Thyroid gland (tissue), 4 donors: Measurements from ENCODE around the gene INAVA. TPM values are rescaled to one million over a fixed set of nuclear protein-coding genes. Genes with fewer than 3 reads are reported as not detected.

Experiments
- DNase-seq, 2 donors: peaks; one replicate each; pipeline ENCODE4 v3.0.0-alpha.2; 2019
- H3K27ac ChIP-seq, 3 donors: fragments of 200-600 bp; sonication (generic); 1 replicate in 2 of 3; 2 replicates in 1 of 3; pipeline ENCODE4 v1.5.1; 2016 to 2019; ENCODE audit warnings: mild to moderate bottlenecking in 1 of 3, moderate library complexity in 1 of 3
- H3K27me3 ChIP-seq: fragments of 200-600 bp; sonication (generic); one replicate; pipeline ENCODE4 v1.5.1; 2019
- H3K36me3 ChIP-seq, 2 donors: fragments of 200-600 bp; sonication (generic); one replicate each; pipeline ENCODE4 v1.5.1; 2016 to 2019
- H3K4me1 ChIP-seq, 2 donors: fragments of 200-600 bp; sonication (generic); one replicate each; pipeline ENCODE4 v1.5.1; 2017 to 2019
- H3K4me3 ChIP-seq, 3 donors: fragments of 200-600 bp; sonication (generic); replicated peaks in 1 of 3; 1 replicate in 2 of 3; 2 replicates in 1 of 3; pipeline ENCODE4 v1.5.1; 2016; ENCODE audit warnings: mild to moderate bottlenecking in 1 of 3
- H3K9me3 ChIP-seq: fragments of 200-600 bp; sonication (generic); one replicate; pipeline ENCODE4 v1.5.1; 2017
- CTCF ChIP-seq, 6 experiments: fragments of 200-600 bp in 3 of 6; fragments of 450-650 bp in 3 of 6; sonication (generic) in 3 of 6; IDR thresholded peaks; one replicate each; pipeline ENCODE4 v1.5.1; 2016 to 2019; ENCODE audit warnings: antibody characterized with exemption in 6 of 6, mild to moderate bottlenecking in 2 of 6, inconsistent platforms in 1 of 6, moderate library complexity in 1 of 6
- POLR2A ChIP-seq, 2 donors: fragments of 450-650 bp; IDR thresholded peaks; one replicate each; pipeline ENCODE4 v1.6.1; 2017; ENCODE audit warnings: antibody characterized with exemption in 2 of 2, mild to moderate bottlenecking in 2 of 2, moderate library complexity in 1 of 2
- WGBS, 2 donors: methylation state at CpG; one replicate each; pipeline ENCODE4 v1.1.5; 2017; 5-methylcytosine and 5-hydroxymethylcytosine counted together
- intact Hi-C: fragments of 100-400 bp; cut with DNase I; formaldehyde crosslinking; loops from one replicate; pipeline ENCODE4 v1.15.1; 2023
- total RNA-seq, 4 donors: library from RNA; depleted of rRNA; stranded (reverse); fragments of >200 nt; gene quantifications; one replicate each; pipeline ENCODE4 v1.2.3, GENCODE V29; 2016

Gene INAVA
- total RNA-seq, 4 donors from 2014 or later, result 0.27 TPM; not detected in 3

DNA sequence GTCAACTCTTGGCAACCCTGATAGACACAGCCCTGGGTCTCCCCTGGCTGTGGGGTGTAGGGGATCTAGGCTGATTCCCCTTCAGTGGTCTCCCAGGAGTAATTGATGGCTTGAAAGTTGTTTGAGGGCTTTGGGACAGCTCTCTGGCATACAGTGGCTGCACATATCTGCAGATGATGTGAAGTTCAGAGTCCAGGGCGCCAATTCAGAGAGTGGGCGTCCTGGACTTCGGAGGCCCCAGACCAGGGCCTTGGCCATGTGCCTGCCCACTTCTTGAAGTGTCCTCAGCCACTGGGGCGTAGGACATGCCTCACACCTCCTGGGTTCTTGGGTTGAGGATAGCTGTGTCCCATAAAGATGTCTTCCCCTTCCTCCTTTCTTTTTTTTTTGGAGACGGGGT is 2.6 kb downstream of the INAVA start:
- no peak for DNase-seq
- 76% methylated on average over 2 to 5 of the region's 5 CpGs for WGBS, 2 donors
- Histone ChIP-seq H3K9me3 (no peaks in the 10 kb centered on the region), H3K4me1 (no peaks in the 10 kb centered on the region), H3K36me3 (no peaks in the 10 kb centered on the region), H3K27me3 (no peaks in the 10 kb centered on the region), H3K27ac (no peak overlapping the region), H3K4me3 (no peak overlapping the region)
- intact Hi-C loops, result no loop called here
- no peak for TF ChIP-seq POLR2A (IDR thresholded peaks at IDR 0.05)
- TF ChIP-seq CTCF (IDR thresholded peaks at IDR 0.05), result no peak

DNA sequence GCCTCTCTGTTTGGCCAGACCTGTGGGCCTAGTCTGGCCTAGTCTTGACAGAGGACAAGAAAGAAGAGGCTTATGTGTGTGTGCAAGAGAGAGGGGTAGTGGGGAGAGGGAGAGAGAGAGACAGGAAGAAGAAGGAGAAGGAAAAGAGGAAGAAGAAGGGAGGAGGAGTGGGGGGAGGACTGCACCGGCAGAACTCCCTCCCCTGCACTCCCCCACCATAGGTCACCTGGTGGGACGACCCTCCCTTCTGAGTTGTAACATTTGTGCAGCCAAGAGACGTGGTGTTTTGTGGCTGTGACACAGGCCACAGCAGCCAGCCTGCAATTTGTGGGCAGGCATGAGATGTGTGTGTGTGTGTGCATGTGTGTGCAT is 4.3 kb downstream of the INAVA start:
- intact Hi-C loops, result no loop called here
- no peaks in the 10 kb centered on the region for H3K27me3 ChIP-seq
- DNase-seq, result no peak
- no peaks in the 10 kb centered on the region for H3K4me1 ChIP-seq
- no peak overlapping the region for H3K4me3 ChIP-seq
- H3K36me3 ChIP-seq, result no peaks in the 10 kb centered on the region
- H3K27ac ChIP-seq, result no peak overlapping the region
- WGBS, 2 donors, result 78 to 79% methylated on average over 3 of the region's 3 CpGs
- H3K9me3 ChIP-seq, result no peaks in the 10 kb centered on the region
- TF ChIP-seq POLR2A (IDR thresholded peaks at IDR 0.05) (no peak), CTCF (IDR thresholded peaks at IDR 0.05) (no peak)

GRCh38 chr1:200899451-200899915 is 4.8 kb downstream of the INAVA start:
- H3K27ac ChIP-seq, result no peak overlapping the region
- intact Hi-C loops, result no loop called here
- no peaks in the 10 kb centered on the region for H3K9me3 ChIP-seq
- no peak for TF ChIP-seq CTCF (IDR thresholded peaks at IDR 0.05)
- H3K4me3 ChIP-seq, result no peak overlapping the region
- no peaks in the 10 kb centered on the region for H3K27me3 ChIP-seq
- H3K36me3 ChIP-seq, result no peaks in the 10 kb centered on the region
- no peak for DNase-seq
- no peaks in the 10 kb centered on the region for H3K4me1 ChIP-seq
- WGBS, 2 donors, result 89 to 90% methylated on average over 5 to 10 of the region's 10 CpGs

GRCh38 chr1:200899954-200900867 is 5.5 kb downstream of the INAVA start:
- Histone ChIP-seq H3K4me3 (no peak overlapping the region), H3K27ac (no peak overlapping the region), H3K4me1 (no peaks in the 10 kb centered on the region), H3K9me3 (no peaks in the 10 kb centered on the region), H3K27me3 (no peaks in the 10 kb centered on the region), H3K36me3 (no peaks in the 10 kb centered on the region)
- no peak for TF ChIP-seq POLR2A (IDR thresholded peaks at IDR 0.05)
- 95 to 96% methylated on average over 13 to 16 of the region's 16 CpGs for WGBS, 2 donors
- intact Hi-C loops, result no loop called here
- no peak for DNase-seq

DNA sequence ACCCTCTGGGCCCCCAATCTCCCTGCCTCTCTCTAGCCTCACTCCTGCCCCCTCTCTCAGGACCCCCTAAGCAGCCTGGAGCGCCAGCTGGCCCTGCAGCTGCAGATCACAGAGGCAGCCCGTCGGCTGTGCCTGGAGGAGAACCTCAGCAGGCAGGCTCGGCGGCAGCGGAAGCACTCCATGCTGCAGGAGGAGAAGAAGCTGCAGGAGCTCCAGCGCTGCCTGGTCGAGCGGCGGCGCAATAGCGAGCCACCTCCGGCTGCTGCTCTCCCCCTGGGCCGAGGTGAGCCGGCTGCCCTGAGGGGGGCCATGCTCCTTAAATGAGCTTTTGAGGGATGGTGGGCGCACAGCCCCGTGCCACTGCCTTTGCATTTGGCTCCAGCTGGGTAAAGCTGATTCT is 6.2 kb downstream of the INAVA start:
- Histone ChIP-seq H3K36me3 (no peaks in the 10 kb centered on the region), H3K4me3 (no peak overlapping the region), H3K27ac (no peak overlapping the region), H3K4me1 (no peaks in the 10 kb centered on the region), H3K27me3 (no peaks in the 10 kb centered on the region), H3K9me3 (no peaks in the 10 kb centered on the region)
- TF ChIP-seq POLR2A (IDR thresholded peaks at IDR 0.05), result no peak
- TF ChIP-seq CTCF (IDR thresholded peaks at IDR 0.05), result no peak
- DNase-seq, result no peak
- intact Hi-C loops, result no loop called here
- WGBS, 2 donors, result 91 to 95% methylated on average over 10 to 13 of the region's 17 CpGs
